HG03432 (cell line): ENCODE measurements around the gene KIAA1671.

Experiments used
- ATAC-seq: cut with Tn5 transposase; IDR thresholded peaks from one replicate; pipeline ENCODE4 v1.9.1; 2021; ENCODE audit warnings: mild to moderate bottlenecking, moderate library complexity; ENCODE audit not compliant: unreplicated experiment

The KIAA1671 gene

DNA sequence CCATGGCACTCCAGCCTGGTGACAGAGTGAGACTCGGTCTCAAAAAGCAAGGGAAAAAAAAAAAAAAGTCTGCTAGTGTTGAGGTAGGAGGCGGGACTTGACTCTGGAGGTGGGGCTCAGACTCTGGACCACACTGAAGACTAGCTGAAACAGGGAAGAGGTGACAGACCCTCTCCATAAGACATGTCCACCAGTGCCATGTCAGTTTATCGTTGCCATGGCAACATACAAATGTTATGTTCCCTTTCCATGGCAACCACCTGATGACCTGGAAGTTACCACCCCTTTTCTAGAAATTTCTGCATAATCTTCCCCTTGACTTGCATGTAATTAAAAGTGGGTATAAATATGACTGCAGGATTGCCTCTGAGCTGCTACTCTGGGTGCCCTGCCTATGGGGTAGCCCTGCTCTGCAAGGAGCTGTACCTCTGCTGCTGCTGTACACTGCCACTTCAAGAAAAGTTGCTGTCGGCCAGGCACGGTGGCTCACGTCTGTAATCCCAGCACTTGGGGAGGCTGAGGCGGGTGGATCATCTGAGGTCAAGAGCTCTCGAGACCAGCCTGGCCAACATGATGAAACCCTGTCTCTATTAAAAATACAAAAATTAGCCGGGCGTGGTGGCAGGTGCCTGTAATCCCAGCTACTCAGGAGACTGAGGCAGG is 55.1 kb downstream of the KIAA1671 start:
- ATAC-seq, result no peak

DNA sequence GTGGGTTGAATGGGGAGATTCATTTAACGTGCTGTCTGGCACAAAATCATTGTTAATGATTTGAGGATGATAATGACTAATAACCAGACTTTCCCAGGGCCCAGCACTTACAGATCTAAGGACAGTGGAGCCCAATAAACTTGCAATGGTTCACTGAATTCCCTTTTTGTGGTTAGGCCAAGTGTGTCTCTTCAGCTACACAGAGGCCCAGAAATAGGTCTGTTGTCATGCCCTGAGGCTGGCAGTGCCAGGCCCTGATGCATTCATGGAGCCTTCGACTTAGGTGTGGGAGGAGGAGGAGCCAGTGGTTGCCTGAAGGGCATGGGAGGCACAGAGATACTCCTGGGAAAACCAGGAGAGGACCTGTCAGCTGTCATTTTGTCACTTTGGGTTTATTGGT is 56.1 kb downstream of the KIAA1671 start:
- no peak for ATAC-seq

DNA sequence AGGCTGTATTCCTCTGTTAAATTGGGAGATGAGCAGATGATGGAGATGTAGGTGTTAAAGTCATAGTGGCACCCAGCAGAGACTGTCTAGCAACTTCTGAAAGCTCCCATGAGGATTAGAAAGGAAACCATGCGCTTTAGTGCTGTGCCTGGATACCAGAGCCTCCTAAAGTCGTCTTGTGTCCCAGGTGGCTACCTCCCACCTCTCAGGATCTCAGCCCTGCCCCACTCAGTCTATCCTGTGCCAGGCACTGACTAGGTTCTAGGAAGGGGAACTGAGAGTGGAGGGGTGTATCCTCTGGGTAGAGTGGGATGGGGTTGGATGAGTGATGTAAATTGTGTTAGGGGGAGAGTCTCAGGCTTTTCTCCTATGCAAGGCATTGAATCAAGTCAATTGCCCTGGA is 60.2 kb downstream of the KIAA1671 start:
- no peak for ATAC-seq

- no peak for ATAC-seq
These were observed 61.1 kb downstream of the KIAA1671 start for GRCh38 chr22:25013607-25014006.

- ATAC-seq, result no peak
These were observed 62.6 kb downstream of the KIAA1671 start for GRCh38 chr22:25014896-25015755.

DNA sequence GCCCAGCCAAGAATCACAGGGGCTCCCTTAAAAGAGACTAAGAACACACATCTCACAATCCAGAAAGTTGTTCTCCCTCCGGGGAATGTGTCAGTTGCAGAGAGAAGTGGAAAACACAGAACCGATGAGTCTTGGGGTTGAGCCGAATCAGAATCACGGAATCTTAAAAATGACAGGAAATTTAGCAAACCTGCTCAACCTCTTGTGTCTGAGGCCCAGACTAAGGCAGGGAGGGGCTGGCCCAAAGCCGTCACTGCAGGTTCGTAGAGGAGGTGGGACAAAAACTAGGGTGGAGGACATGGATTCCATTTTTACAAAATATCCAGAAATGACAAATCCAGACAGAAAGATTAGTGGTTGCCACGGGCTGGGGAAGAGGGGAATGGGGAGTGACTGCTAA is 63.8 kb downstream of the KIAA1671 start:
- no peak for ATAC-seq

GRCh38 chr22:25018009-25018408 is 65.5 kb downstream of the KIAA1671 start:
- ATAC-seq, result no peak

DNA sequence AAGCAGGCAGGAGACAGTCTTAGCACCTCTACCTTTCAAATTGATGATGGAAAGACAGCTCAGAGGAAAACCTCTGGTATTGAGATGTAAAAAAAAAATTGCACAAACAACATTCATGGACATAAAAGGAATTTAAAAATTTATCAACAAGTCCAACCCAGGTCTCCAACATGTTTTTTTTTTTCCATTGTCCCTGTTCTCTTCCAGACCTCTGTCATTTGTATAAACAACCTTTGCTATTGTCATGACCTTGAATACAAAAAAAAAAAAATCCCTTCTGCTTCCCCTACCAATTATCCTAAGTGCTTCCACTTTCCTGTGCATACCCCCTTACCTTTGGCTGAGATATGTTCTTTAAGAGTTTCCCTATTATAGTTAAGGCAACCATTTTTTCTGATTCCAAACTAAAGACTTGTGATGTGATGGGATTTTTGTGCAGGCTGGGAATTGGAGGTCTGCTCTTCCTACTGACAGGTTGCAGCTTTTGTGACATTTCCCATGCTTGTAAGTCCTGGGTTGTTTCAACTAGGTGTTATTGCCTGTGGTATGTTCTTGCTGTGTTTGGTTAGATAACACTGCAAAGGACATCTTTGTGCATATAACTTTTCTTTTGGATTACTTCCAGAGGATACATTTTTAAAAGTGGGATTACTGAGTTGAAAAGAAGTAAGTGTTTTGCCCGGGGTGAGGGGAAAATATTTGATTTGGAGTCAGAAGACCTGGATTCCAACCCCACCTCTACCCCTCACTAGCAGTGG is 67.1 kb downstream of the KIAA1671 start:
- no peak for ATAC-seq

- ATAC-seq, result no peak
These were observed 68.9 kb downstream of the KIAA1671 start for GRCh38 chr22:25021409-25021808.

DNA sequence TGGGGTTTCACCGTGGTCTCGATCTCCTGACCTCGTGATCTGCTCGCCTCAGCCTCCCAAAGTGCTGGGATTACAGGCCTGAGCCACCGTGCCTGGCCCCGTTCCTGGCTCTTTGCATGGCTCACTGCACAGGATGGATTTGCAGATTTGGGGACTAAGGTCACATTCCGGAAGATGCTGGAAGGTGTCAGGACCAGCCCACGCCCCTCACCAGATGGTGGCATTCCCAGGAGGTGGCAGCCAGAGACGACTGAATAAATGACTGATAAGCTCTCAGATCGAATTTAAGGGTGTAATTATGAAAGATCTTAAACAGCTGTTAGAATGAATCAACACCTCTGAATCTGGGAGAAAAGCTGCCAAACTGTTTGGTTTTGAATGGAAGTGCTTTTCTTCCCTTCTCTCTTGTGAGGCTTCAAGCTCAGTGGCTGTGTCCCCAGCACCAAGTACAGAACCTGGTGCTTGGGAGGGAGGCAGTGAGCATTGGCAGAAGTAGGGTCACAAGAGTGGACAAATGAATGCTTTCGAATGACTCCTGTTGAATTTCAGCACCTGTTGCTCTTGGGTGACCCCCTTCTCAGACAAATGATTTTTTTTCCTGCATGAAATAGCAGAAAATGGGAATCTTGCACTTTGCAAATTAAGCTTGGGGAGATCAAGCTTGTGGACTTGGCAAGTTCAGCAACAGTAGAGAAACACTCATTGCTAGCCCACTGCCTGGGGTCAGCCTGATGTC is 69.6 kb downstream of the KIAA1671 start:
- ATAC-seq, result no peak

- no peak for ATAC-seq
These were observed 71.4 kb downstream of the KIAA1671 start for GRCh38 chr22:25023879-25024278.

DNA sequence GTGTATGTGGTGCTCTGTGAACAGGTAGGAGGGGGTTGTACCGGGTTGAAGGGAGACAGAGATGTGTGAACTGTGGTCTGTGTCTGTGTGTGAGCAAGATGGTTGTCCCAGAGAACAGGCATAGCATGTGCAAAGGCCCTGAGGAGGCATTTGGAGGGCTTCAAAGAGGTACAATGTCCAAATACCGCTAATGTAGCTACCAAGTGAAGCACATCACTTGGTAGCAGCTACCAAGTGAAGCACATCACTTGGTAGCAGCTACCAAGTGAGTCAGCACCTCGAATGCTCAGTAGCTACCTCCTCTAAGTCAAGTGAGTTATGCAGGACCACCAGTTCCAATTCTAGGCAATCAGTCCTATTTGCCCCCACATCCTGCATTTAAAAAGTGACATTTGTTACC is 72.4 kb downstream of the KIAA1671 start:
- no peak for ATAC-seq

GRCh38 chr22:25025491-25026400 is 73.2 kb downstream of the KIAA1671 start:
- ATAC-seq, result no peak

- ATAC-seq, result no peak
These were observed 74.8 kb downstream of the KIAA1671 start for GRCh38 chr22:25027043-25027906.

DNA sequence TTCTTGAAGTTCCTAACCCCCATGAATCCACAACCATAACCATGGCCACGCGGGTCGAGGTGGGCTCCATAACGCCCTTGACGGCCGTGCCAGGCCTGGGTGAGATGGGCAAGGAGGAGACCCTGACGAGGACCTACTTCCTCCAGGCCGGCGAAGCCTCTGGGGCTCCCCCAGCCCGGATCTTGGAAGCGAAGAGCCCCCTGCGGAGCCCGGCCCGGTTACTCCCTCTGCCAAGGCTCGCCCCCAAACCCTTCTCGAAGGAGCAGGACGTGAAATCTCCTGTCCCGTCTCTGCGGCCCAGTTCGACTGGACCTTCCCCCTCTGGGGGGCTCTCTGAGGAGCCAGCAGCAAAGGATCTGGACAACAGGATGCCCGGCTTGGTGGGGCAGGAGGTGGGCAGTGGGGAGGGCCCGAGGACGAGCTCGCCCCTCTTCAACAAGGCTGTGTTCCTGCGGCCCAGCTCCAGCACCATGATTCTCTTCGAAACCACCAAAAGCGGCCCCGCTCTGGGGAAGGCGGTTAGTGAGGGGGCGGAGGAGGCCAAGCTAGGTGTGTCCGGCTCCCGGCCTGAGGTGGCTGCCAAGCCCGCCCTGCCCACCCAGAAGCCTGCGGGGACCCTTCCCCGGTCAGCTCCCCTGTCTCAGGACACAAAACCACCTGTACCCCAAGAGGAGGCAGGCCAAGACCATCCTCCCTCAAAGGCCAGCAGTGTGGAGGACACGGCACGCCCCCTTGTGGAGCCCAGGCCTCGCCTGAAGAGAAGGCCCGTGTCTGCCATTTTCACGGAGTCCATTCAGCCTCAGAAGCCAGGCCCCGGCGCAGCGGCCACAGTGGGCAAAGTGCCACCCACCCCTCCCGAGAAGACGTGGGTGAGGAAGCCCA is 75.7 kb downstream of the KIAA1671 start:
- ATAC-seq, result no peak

GRCh38 chr22:25028841-25029141 is 76.3 kb downstream of the KIAA1671 start:
- ATAC-seq, result no peak

GRCh38 chr22:25029181-25029580 is 76.7 kb downstream of the KIAA1671 start:
- no peak for ATAC-seq

- ATAC-seq, result no peak
These were observed 78.1 kb downstream of the KIAA1671 start for GRCh38 chr22:25030636-25031035.
